CD8-positive, alpha-beta memory T cell (primary cell): Measurements from ENCODE around the gene DIDO1. TPM values are rescaled to one million over a fixed set of nuclear protein-coding genes. Genes with fewer than 3 reads are reported as not detected.

Source experiments
- CTCF ChIA-PET: fragments of 350-600 bp; sonication (Branson Sonifier 250); formaldehyde crosslinking; loops from one replicate; lab custom pipeline; 2021; ENCODE audit warnings: antibody characterized with exemption; lab: Charles Lee
- POLR2A ChIA-PET: fragments of 350-600 bp; sonication (Branson Sonifier 250); formaldehyde crosslinking; loops from one replicate; lab custom pipeline; 2021; ENCODE audit warnings: antibody characterized with exemption; lab: Charles Lee
- DNase-seq, 5 donors: peaks; one replicate each; pipeline versions ENCODE4 v3.0.0 to v3.0.0-alpha.2; 2020 to 2022; ENCODE audit warnings: mixed read lengths in 1 of 5
- H3K27ac ChIP-seq: one replicate; pipeline ENCODE4 v1.7.0; 2013; ENCODE audit warnings: low read depth, mild to moderate bottlenecking, low read length, moderate library complexity
- H3K27me3 ChIP-seq: 2 replicates; pipeline ENCODE4 v1.7.0; 2013; ENCODE audit warnings: low read length, mild to moderate bottlenecking; ENCODE audit not compliant: insufficient read depth, poor library complexity, severe bottlenecking
- H3K36me3 ChIP-seq: 2 replicates; pipeline ENCODE4 v1.7.0; 2013; ENCODE audit warnings: mild to moderate bottlenecking, low read length, moderate library complexity; ENCODE audit not compliant: insufficient read depth
- H3K4me1 ChIP-seq: 2 replicates; pipeline ENCODE4 v1.7.0; 2013; ENCODE audit warnings: mild to moderate bottlenecking, low read length, moderate library complexity; ENCODE audit not compliant: insufficient read depth
- H3K4me3 ChIP-seq: 2 replicates; pipeline ENCODE4 v1.7.0; 2013; ENCODE audit warnings: mild to moderate bottlenecking, low read length
- H3K9me3 ChIP-seq: 2 replicates; pipeline ENCODE4 v1.7.0; 2013; ENCODE audit warnings: mild to moderate bottlenecking, low read length
- H3K27ac Mint-ChIP-seq, 8 donors: one replicate each; pipeline ENCODE4 v1.8.0; 2020 to 2021; ENCODE audit warnings: mixed read lengths in 8 of 8, mild to moderate bottlenecking in 6 of 8, inconsistent platforms in 3 of 8, moderate library complexity in 3 of 8
- H3K27me3 Mint-ChIP-seq, 2 donors: one replicate each; pipeline ENCODE4 v1.8.0; 2020 to 2021; ENCODE audit warnings: mixed read lengths in 2 of 2, mild to moderate bottlenecking in 1 of 2, moderate library complexity in 1 of 2
- H3K36me3 Mint-ChIP-seq, 3 donors: one replicate each; pipeline ENCODE4 v1.8.0; 2020 to 2021; ENCODE audit warnings: mixed read lengths in 3 of 3, inconsistent platforms in 1 of 3, mild to moderate bottlenecking in 1 of 3
- H3K4me1 Mint-ChIP-seq, 3 donors: one replicate each; pipeline ENCODE4 v1.8.0; 2020 to 2021; ENCODE audit warnings: mixed read lengths in 3 of 3, inconsistent platforms in 1 of 3, mild to moderate bottlenecking in 1 of 3
- H3K4me3 Mint-ChIP-seq, 7 donors: one replicate each; pipeline ENCODE4 v1.8.0; 2020 to 2021; ENCODE audit warnings: mixed read lengths in 7 of 7, mild to moderate bottlenecking in 6 of 7, moderate library complexity in 4 of 7, inconsistent platforms in 2 of 7
- H3K9me3 Mint-ChIP-seq, 5 donors: one replicate each; pipeline ENCODE4 v1.8.0; 2020 to 2022; ENCODE audit warnings: mixed read lengths in 5 of 5, mild to moderate bottlenecking in 3 of 5, moderate library complexity in 2 of 5, inconsistent platforms in 1 of 5
- polyA plus RNA-seq: library from polyadenylated mRNA; unstranded; fragments of 300-500 nt; fragmentation: Illumina TruSeq; gene quantifications from one replicate; pipeline ENCODE4 v1.2.3, GENCODE V29; 2021
- total RNA-seq, 2 experiments: library from RNA; stranded (reverse); gene quantifications; one replicate each; pipeline ENCODE4 v1.2.3, GENCODE V29; 2021

Gene DIDO1
- total and polyA plus RNA-seq, 3 experiments from 2014 or later, result 39.0 to 57.3 (median 55.3) TPM

GRCh38 chr20:62887152-62887859 lies 39.0 kb downstream of the DIDO1 start:
- peaks cover 62% of the 10 kb centered on the region for H3K36me3 ChIP-seq
- DNase-seq, result peak in 2 of 5 donors; percentile 21 to 37
- Mint-ChIP-seq H3K4me1 (peaks cover 4 to 19% (median 8%) of the 10 kb centered on the region in 3 donors), H3K36me3 (peaks cover 4 to 65% (median 7%) of the 10 kb centered on the region in 3 donors), H3K27me3 (no peaks in the 10 kb centered on the region), H3K4me3 (peak overlapping the region in 1 of 7 donors; percentile 74), H3K27ac (peak overlapping the region in 3 of 8 donors; percentile 41 to 64 (median 42)), H3K9me3 (no peaks in the 10 kb centered on the region)
- H3K27me3 ChIP-seq, result no peaks in the 10 kb centered on the region
- CTCF ChIA-PET, result interaction anchor here (1.4 to 2.5 kb wide), 3 partner anchors 12 to 20 kb away, joined by 3 to 8 read pairs (median 5); no protein-coding TSS in a partner anchor
- POLR2A ChIA-PET, result no interaction called here
- H3K4me3 ChIP-seq, result no peak overlapping the region
- H3K4me1 ChIP-seq, result peaks cover 24% of the 10 kb centered on the region
- no peak overlapping the region for H3K27ac ChIP-seq
- no peaks in the 10 kb centered on the region for H3K9me3 ChIP-seq

GRCh38 chr20:62886709-62887058 lies 39.6 kb downstream of the DIDO1 start:
- DNase-seq, result peak in 1 of 5 donors; percentile 37
- peaks cover 18% of the 10 kb centered on the region for H3K4me1 ChIP-seq
- H3K9me3 ChIP-seq, result no peaks in the 10 kb centered on the region
- no peaks in the 10 kb centered on the region for H3K27me3 ChIP-seq
- Mint-ChIP-seq H3K9me3 (no peaks in the 10 kb centered on the region), H3K4me1 (peaks cover 5 to 19% (median 8%) of the 10 kb centered on the region in 3 donors), H3K27ac (peak overlapping the region in 5 of 8 donors; percentile 5 to 58 (median 41)), H3K36me3 (peaks cover 4 to 65% (median 4%) of the 10 kb centered on the region in 3 donors), H3K4me3 (no peak overlapping the region), H3K27me3 (no peaks in the 10 kb centered on the region)
- CTCF ChIA-PET, result interaction anchor here (1.4 to 1.6 kb wide), 2 partner anchors 14 to 21 kb away, joined by 3 to 5 read pairs; no protein-coding TSS in a partner anchor
- no peak overlapping the region for H3K4me3 ChIP-seq
- H3K36me3 ChIP-seq, result peaks cover 56% of the 10 kb centered on the region
- no peak overlapping the region for H3K27ac ChIP-seq
- POLR2A ChIA-PET, result no interaction called here

- no peaks in the 10 kb centered on the region for H3K9me3 ChIP-seq
- peaks cover 0 to 2% of the 10 kb centered on the region in 2 donors for H3K27me3 Mint-ChIP-seq
- H3K4me3 ChIP-seq, result no peak overlapping the region
- no peak overlapping the region for H3K4me3 Mint-ChIP-seq
- H3K9me3 Mint-ChIP-seq, result no peaks in the 10 kb centered on the region
- H3K27ac Mint-ChIP-seq, result peak overlapping the region in 3 of 8 donors; percentile 5 to 58 (median 41)
- H3K4me1 Mint-ChIP-seq, result peaks cover 7 to 14% (median 8%) of the 10 kb centered on the region in 3 donors
- H3K27ac ChIP-seq, result no peak overlapping the region
- peaks cover 50% of the 10 kb centered on the region for H3K36me3 ChIP-seq
- no peaks in the 10 kb centered on the region for H3K27me3 ChIP-seq
- CTCF ChIA-PET, result no interaction called here
- peaks cover 0 to 65% (median 4%) of the 10 kb centered on the region in 3 donors for H3K36me3 Mint-ChIP-seq
- POLR2A ChIA-PET, result no interaction called here
- peaks cover 12% of the 10 kb centered on the region for H3K4me1 ChIP-seq
- no peak for DNase-seq
Measured at GRCh38 chr20:62885896-62886708, 40.2 kb downstream of the DIDO1 start.

GRCh38 chr20:62885046-62885895 lies 41.0 kb downstream of the DIDO1 start:
- Mint-ChIP-seq H3K4me3 (no peak overlapping the region), H3K4me1 (peaks cover 5 to 12% (median 8%) of the 10 kb centered on the region in 3 donors), H3K27me3 (peaks cover 0 to 2% of the 10 kb centered on the region in 2 donors), H3K9me3 (no peaks in the 10 kb centered on the region), H3K36me3 (peaks cover 0 to 58% (median 3%) of the 10 kb centered on the region in 3 donors), H3K27ac (peak overlapping the region in 2 of 8 donors; percentile 24 to 26)
- Histone ChIP-seq H3K27me3 (no peaks in the 10 kb centered on the region), H3K36me3 (peaks cover 42% of the 10 kb centered on the region), H3K27ac (no peak overlapping the region), H3K4me3 (no peak overlapping the region), H3K9me3 (no peaks in the 10 kb centered on the region), H3K4me1 (peaks cover 4% of the 10 kb centered on the region)
- CTCF ChIA-PET, result no interaction called here
- POLR2A ChIA-PET, result interaction anchor here (0.7 kb wide), 1 partner anchor 9 kb away, joined by 3 read pairs; no protein-coding TSS in a partner anchor
- DNase-seq, result no peak

- H3K4me3 ChIP-seq, result no peak overlapping the region
- H3K9me3 Mint-ChIP-seq, result no peaks in the 10 kb centered on the region
- DNase-seq, result peak in 1 of 5 donors; percentile 19
- no peak overlapping the region for H3K4me3 Mint-ChIP-seq
- peaks cover 0 to 2% of the 10 kb centered on the region in 2 donors for H3K27me3 Mint-ChIP-seq
- peaks cover 5 to 12% (median 8%) of the 10 kb centered on the region in 3 donors for H3K4me1 Mint-ChIP-seq
- no peaks in the 10 kb centered on the region for H3K4me1 ChIP-seq
- POLR2A ChIA-PET, result interaction anchor here (0.7 kb wide), 1 partner anchor 9 kb away, joined by 3 read pairs; no protein-coding TSS in a partner anchor
- peaks cover 0 to 54% (median 3%) of the 10 kb centered on the region in 3 donors for H3K36me3 Mint-ChIP-seq
- H3K9me3 ChIP-seq, result no peaks in the 10 kb centered on the region
- no peak overlapping the region for H3K27ac ChIP-seq
- CTCF ChIA-PET, result no interaction called here
- peaks cover 35% of the 10 kb centered on the region for H3K36me3 ChIP-seq
- no peaks in the 10 kb centered on the region for H3K27me3 ChIP-seq
- peak overlapping the region in 1 of 8 donors; percentile 46 for H3K27ac Mint-ChIP-seq
Measured at GRCh38 chr20:62884556-62884955, 41.7 kb downstream of the DIDO1 start.

GRCh38 chr20:62882426-62882825 lies 43.9 kb downstream of the DIDO1 start:
- Histone ChIP-seq H3K9me3 (no peaks in the 10 kb centered on the region), H3K4me1 (no peaks in the 10 kb centered on the region), H3K4me3 (no peak overlapping the region), H3K27ac (no peak overlapping the region), H3K36me3 (peaks cover 13% of the 10 kb centered on the region), H3K27me3 (no peaks in the 10 kb centered on the region)
- peaks cover 0 to 2% of the 10 kb centered on the region in 2 donors for H3K27me3 Mint-ChIP-seq
- no peaks in the 10 kb centered on the region for H3K9me3 Mint-ChIP-seq
- CTCF ChIA-PET, result no interaction called here
- H3K4me3 Mint-ChIP-seq, result no peak overlapping the region
- no peak for DNase-seq
- peaks cover 5 to 10% (median 8%) of the 10 kb centered on the region in 3 donors for H3K4me1 Mint-ChIP-seq
- POLR2A ChIA-PET, result interaction anchor here (0.7 kb wide), 1 partner anchor 137 kb away, joined by 3 read pairs; no protein-coding TSS in a partner anchor
- no peak overlapping the region for H3K27ac Mint-ChIP-seq
- peaks cover 0 to 37% (median 3%) of the 10 kb centered on the region in 3 donors for H3K36me3 Mint-ChIP-seq

- H3K36me3 ChIP-seq, result peaks cover 7% of the 10 kb centered on the region
- H3K4me3 Mint-ChIP-seq, result peak overlapping the region in 1 of 7 donors; percentile 44
- H3K27ac ChIP-seq, result no peak overlapping the region
- POLR2A ChIA-PET, result no interaction called here
- H3K4me1 Mint-ChIP-seq, result peaks cover 3 to 5% (median 4%) of the 10 kb centered on the region in 3 donors
- H3K27ac Mint-ChIP-seq, result no peak overlapping the region
- no peak overlapping the region for H3K4me3 ChIP-seq
- H3K4me1 ChIP-seq, result no peaks in the 10 kb centered on the region
- CTCF ChIA-PET, result no interaction called here
- peaks cover 0 to 32% (median 3%) of the 10 kb centered on the region in 3 donors for H3K36me3 Mint-ChIP-seq
- H3K27me3 Mint-ChIP-seq, result peaks cover 0 to 2% of the 10 kb centered on the region in 2 donors
- no peaks in the 10 kb centered on the region for H3K9me3 Mint-ChIP-seq
- H3K9me3 ChIP-seq, result no peaks in the 10 kb centered on the region
- DNase-seq, result no peak
- no peaks in the 10 kb centered on the region for H3K27me3 ChIP-seq
Measured at GRCh38 chr20:62881662-62882395, 44.5 kb downstream of the DIDO1 start.
